Measurements from ENCODE around the gene TIMM22.
"Not testable (repeated sequence)": the region's sequence is repeated elsewhere in the genome, so short reads cannot be mapped to it uniquely, and the experiment has no call there.

TIMM22 gene

DNA sequence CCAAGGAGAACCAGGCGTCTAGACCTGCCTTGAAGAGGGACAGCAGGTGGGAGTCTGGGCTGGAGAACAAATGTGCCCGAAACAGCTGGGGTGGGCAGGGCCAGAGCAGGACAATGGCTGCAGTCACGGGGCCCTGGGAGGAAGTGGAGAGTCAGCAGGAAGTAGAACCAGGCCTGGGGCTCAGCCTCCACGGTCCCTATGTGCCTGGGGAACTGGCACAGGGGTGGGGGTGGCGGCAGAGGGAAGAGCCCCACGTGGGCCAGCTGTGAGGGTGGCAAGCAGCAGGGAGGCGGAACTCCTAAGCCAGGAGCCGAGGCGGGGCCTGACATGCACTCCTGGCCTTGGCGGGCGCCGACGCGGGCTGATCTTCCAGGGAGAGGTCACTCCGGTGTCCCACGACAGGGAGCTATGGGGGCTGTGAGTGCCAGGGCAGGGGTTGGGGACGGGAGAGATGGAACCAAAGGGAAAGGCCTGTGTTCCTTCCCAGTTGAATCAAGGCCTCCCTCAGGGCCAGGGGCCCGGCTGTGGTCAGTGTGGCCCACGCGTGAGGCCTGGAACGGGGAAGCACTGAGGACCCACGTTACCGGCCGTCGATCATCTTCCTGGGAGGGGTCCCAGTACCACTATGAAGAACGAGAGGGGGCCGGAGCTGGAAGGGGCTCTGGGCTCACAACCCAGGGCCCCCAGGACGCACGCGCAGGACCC lies 42.7 kb downstream of the TIMM22 start:
- DNase-seq (ENCODE audit: low read depth): no peak

DNA sequence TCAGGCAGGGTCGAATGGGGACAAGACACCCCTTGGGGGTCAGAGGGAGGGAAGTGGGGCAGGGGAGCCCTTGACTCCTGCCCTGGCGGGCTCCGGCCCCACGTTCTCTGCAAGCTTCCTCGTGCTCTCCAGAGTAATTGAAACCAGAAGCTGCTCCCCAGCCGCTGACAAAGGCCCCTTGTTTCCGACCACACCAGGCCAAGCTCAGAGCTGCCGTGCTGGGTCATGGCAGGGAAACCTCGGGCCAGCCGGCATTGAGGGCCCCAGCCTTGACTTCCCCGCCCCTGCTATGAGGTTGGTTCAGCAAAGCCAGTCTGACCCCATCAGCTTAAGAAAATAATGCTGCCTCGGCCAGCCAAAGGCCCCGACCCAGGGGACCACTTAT lies 43.3 kb downstream of the TIMM22 start:
- DNase-seq (ENCODE audit: low read depth): no peak

DNA sequence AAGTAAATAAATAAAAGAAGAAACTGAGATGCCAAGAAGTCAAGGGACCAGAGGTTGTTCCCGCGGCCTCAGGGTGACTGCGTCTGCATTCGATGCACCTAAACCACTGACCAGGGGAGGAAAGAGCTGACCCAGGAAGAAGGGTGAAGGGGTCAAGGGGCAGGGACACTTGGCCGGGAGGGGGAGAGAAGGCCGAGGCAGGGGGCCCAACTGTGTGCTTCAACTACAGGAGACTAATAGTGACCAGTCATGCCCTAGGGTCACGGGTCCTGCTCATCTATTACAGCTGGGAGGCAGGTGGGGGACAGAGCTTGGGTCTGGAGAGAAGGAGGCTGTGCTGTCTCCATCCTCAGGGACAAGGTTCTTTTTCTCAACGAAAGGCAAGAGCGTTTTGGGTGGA lies 44.8 kb downstream of the TIMM22 start:
- DNase-seq (ENCODE audit: low read depth): no peak

DNA sequence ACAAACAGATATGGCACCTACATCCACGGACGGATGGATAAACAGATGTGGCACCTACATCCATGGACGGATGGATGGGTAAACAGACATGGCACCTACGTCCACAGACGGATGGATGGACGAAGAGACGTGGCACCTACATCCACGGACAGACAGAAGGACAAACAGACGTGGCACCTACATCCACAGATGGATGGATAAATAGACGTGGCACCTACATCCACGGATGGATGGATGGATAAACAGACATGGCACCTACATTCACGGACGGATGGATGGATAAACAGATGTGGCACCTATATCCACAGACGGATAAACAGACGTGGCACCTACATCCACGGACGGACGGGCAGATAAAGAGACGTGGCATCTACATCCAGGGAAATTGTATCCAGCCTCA lies 45.6 kb downstream of the TIMM22 start:
- DNase-seq (ENCODE audit: low read depth): no peak

DNA sequence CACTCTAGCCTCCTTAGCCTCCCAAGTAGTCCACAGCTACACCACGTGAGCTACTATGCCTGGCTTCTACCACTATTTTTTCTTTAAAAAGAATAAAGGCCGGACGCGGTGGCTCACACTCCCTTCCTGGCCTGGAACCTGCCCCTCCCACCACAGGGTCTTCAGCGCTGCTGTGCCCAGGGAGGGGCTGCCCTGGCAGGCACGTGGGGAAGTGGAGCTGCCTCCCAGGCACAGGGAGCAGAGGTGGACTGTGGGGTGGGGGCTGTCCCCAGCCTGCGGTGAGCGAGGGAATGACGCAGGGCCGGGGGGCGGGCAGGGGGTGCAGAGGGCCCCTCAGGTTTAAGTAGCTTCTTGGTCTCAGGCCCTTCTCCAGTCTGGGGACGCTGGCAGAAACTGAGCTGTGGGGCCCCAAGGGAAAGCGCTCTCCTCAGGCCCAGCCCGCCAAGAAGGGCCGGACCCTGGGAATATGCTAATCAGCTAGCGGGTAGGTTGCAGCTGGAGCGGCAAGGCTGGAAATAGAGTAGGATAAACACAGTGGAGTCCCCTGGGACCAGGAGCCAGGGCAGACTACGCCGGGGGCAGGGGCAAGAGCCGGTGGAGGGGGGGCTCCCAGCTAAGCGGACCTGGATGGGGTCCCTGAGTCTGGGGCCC lies 46.8 kb downstream of the TIMM22 start:
- DNase-seq (ENCODE audit: low read depth): no peak

GRCh38 chr17:1044387-1045009 lies 47.6 kb downstream of the TIMM22 start:
- not testable (repeated sequence) for DNase-seq (ENCODE audit: low read depth)

DNA sequence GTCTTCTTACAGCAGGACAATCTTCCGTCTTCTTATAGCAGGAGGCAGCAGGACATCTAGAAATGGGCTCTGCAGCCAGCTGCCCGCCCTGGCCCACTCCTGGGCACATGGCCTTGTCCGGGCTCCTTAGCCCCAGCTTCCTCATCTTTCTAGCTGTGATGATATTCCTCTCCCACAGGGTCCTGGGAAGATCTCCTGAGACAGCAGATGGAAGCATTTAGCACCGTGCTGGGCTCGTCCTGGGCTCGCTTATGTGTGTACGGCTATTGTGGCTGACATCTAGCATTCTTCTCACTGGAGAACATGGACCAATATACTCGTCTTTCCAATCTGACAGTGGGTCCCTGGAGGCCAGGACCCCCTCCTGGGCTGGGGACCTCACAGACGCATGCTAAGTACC lies 48.5 kb downstream of the TIMM22 start:
- DNase-seq (ENCODE audit: low read depth): no peak

GRCh38 chr17:1047177-1047878 lies 50.4 kb downstream of the TIMM22 start:
- DNase-seq (ENCODE audit: low read depth): no peak

- no peak for DNase-seq (ENCODE audit: low read depth)
Measured at GRCh38 chr17:1047879-1048470, 51.0 kb downstream of the TIMM22 start.

DNA sequence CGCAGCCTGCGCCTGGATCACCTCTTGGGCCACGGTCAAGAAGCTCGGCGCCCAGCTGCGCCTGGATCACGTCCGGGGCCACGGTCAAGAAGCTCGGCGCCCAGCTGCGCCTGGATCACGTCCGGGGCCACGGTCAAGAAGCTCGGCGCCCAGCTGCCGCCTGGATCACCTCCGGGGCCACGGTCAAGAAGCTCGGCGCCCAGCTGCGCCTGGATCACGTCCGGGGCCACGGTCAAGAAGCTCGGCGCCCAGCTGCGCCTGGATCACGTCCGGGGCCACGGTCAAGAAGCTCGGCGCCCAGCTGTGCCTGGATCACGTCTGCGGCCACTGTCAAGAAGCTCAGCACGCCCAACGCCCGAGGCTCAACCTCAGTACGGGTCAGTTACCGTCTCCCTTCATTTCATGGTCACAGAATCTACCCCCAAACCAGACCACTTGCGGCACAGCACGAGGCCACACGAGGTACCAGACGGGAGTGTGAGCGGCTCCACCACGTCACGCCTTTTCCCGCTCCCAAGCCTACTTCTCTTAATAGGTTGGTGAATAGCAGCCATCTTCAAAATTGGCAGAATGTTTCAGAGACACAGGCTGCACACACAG lies 51.7 kb downstream of the TIMM22 start:
- not testable (repeated sequence) for DNase-seq (ENCODE audit: low read depth)

DNA sequence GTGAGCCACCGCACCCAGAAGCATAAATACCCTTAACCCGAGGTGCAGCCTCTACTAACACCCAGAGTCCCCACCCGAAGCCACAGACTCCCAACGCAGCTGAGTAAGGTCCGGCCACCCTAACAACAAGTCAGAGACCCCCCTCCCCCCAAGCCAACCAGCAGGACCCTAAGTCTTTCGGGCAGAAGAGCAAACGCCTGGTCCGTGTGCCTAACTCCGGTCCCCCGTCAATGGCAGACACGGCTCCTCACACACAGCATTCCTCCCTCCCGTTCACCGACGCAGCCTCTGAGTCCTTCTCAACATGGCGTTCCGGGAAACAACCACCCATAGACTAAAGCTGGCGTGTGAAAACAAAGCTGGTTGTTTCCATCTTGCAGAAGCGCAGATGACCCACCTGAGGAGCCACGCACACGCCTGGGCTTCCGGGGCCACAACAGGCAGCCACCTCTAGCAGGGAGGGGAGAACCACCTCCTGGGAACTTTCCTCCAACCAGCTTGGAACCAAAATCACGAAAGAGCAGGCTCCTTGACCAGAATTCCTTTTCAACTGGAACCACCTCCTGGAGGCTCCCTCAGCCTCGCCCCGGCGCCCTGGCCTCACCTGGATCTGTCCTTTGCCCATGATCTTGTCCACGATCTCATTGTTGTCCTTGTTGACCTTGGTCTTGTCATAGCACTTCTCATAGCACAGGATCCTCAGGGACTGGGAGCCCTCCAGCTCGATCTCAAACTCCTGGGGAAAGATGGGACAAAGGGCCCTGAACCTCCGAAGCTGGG lies 52.7 kb downstream of the TIMM22 start:
- DNase-seq (ENCODE audit: low read depth): no peak

DNA sequence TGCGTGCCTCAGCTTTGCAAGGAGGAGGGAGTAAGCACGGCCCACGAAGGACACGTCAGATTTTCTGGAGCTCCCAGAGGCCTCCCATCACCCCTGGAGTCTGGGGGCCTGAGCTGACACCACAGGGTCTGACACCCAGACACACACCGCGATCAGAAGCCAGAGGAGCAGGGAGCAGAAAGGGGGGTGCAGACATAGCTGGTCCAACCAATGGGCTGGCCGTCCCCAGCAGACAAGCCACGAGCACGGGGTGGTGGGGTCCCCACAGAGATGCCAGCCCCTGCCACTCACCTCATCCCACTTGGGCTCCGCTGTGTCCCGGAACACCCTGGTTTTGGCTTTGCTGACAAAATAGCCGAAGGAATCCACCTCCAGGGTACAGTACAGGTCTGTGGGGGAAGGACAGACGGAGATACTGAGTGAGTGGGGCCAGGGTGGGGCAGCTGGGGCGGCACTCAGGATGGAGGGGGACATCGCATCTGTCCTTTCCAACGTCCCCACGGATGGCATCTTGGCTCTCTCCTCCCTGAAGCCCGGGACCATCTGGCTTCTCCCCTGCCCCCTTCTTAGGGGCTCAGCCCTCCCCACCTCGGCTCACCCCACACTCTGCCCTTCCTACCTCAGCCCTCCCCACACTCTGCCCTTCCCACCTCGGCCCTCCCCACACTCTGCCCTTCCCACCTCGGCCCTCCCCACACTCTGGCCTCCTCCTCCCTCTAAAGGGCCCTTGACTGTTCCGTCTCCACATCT lies 53.5 kb downstream of the TIMM22 start:
- DNase-seq (ENCODE audit: low read depth): no peak

DNA sequence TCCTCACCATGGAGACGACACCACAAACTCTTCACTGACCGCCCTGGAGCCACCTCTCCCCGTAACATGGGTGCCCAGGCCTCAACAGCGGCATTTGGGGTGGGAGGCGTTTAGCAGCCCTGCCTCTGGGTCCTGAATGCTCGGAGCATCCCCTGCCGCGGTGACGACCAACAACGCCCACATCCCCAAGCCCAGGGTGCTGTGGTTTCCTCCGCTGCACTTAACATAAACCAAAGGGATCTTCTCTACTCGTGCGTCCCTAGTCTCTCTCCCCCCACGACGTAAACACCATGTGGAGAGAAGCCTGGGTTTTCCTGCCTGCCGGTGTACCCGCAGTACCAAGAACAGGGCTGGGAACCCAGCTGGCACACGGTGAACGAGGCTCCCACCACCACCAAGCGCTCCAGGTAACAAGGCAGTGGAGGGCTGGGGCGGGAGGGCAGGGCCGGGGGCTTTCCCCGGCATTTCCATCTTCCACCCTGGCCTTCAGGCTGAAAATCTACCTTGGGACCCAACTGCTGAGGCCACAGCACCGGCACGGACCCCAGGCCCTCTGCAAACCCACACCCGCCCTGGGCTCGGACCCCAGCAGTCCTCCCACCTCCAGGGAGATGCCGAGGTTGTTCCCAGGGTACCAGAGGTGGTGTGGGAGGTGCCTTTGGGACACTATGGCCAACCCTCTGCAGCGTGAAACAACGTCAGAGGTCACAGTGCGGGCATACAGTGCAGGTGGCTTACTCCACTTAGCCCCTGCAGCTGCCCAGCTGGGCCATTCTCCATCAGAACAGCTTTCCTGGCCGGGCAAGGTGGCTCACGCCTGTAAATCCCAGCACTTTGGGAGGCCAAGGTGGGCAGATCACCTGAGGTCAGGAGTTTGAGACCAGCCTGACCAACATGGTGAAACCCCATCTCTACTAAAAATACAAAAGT lies 54.3 kb downstream of the TIMM22 start:
- DNase-seq (ENCODE audit: low read depth): no peak

Measured in non-pigmented ciliary epithelial cell (primary cell).